NB4 (cell line): ENCODE results near the gene SOWAHB.

Source experiments
- DNase-seq: peaks from one replicate; pipeline ENCODE4 v3.0.0; 2010; ENCODE audit warnings: low read depth
- H3K4me3 ChIP-seq: one replicate; pipeline ENCODE4 v1.5.1; 2011; ENCODE audit warnings: mild to moderate bottlenecking, low read depth, low read length, moderate library complexity
- CTCF ChIP-seq: IDR thresholded peaks from one replicate; pipeline ENCODE4 v1.5.1; 2012; ENCODE audit warnings: low read depth, low read length
- MAX ChIP-seq: IDR thresholded peaks from 2 replicates; pipeline ENCODE4 v1.6.1; 2011; ENCODE audit warnings: low read depth, low read length
- MYC ChIP-seq: IDR thresholded peaks from 2 replicates; pipeline ENCODE4 v1.6.1; 2011; ENCODE audit warnings: low read depth, low read length
- POLR2A ChIP-seq: IDR thresholded peaks from 2 replicates; pipeline ENCODE4 v1.6.1; 2011; ENCODE audit warnings: mild to moderate bottlenecking; ENCODE audit not compliant: insufficient read length; ENCODE audit errors: extremely low read depth

The SOWAHB gene

GRCh38 chr4:76897536-76898384, at the start of gene SOWAHB:
Gene SOWAHB (minus strand): TSS chr4:76898144. CDS start chr4:76897849, 295 bp downstream.
- H3K4me3 ChIP-seq, result no peak within 1 kb of the TSS
- TF ChIP-seq POLR2A (no peak), CTCF (no peak), MAX (no peak), MYC (no peak)
- DNase-seq, result no peak

GRCh38 chr4:76947369-76947768, 49.4 kb upstream of the SOWAHB start:
- H3K4me3 ChIP-seq, result no peak overlapping the region
- DNase-seq, result no peak
- TF ChIP-seq MAX, result no peak
- no peak for TF ChIP-seq MYC
- TF ChIP-seq POLR2A, result no peak
- TF ChIP-seq CTCF, result no peak

GRCh38 chr4:76943790-76944189, 45.8 kb upstream of the SOWAHB start:
- no peak for TF ChIP-seq POLR2A
- TF ChIP-seq MYC, result no peak
- no peak for TF ChIP-seq MAX
- TF ChIP-seq CTCF, result no peak
- H3K4me3 ChIP-seq, result no peak overlapping the region
- DNase-seq, result no peak

- no peak overlapping the region for H3K4me3 ChIP-seq
- no peak for TF ChIP-seq MYC
- TF ChIP-seq CTCF, result no peak
- no peak for TF ChIP-seq POLR2A
- no peak for TF ChIP-seq MAX
- DNase-seq, result no peak
Measured at GRCh38 chr4:76943129-76943620, 45.2 kb upstream of the SOWAHB start.

- no peak overlapping the region for H3K4me3 ChIP-seq
- no peak for DNase-seq
- TF ChIP-seq MAX (no peak), MYC (no peak), POLR2A (no peak), CTCF (no peak)
Measured at GRCh38 chr4:76939184-76939583, 41.2 kb upstream of the SOWAHB start.
